ENCODE data around the gene DNLZ.

DNA sequence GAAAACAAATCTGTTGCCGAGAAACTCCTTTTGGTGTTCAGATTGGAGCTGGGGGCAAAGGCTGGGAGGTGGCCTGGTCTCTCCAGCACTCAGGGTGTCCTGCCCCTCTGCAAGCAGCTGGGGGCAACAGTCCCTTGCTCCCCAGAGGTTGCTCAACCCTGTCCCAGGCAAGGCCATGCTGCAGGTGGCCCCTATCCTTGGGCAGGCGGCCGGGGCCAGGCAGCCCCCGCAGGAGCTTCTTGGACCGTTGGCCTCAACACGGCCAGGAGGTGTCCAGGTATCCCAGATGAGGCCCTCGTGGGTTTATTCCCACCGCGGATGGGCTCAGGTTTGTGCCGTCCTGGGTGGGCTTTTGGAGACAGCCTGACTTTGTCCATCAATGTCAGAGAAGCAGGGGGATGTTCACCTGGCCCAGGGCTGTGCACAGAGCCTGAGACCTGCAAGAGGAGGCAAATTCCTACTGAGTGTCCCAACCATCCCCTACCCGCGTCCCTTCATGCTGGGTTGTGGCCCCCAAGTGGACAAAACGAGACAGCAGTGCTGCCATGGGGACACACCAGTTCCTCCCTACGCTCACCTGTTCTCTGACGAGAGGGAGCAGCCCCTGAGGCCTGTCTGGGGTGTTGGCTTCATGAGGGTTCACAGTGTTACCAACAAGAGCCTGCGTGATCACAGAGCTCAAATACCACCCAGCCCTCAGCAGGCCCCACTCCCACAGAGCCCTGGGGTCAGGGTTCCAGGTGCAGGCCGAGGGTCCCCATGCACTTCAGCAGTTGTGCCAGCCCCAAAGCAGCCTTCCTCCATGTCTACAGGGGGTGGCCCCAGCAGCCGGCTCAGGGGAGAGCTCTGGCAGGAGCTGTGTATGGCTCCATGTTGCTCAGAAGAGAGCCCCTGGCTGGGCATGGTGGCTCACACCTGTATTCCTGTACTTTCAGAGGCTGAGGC lies 50.2 kb downstream of the DNLZ start:
- TF ChIP-seq, protein P1, sequence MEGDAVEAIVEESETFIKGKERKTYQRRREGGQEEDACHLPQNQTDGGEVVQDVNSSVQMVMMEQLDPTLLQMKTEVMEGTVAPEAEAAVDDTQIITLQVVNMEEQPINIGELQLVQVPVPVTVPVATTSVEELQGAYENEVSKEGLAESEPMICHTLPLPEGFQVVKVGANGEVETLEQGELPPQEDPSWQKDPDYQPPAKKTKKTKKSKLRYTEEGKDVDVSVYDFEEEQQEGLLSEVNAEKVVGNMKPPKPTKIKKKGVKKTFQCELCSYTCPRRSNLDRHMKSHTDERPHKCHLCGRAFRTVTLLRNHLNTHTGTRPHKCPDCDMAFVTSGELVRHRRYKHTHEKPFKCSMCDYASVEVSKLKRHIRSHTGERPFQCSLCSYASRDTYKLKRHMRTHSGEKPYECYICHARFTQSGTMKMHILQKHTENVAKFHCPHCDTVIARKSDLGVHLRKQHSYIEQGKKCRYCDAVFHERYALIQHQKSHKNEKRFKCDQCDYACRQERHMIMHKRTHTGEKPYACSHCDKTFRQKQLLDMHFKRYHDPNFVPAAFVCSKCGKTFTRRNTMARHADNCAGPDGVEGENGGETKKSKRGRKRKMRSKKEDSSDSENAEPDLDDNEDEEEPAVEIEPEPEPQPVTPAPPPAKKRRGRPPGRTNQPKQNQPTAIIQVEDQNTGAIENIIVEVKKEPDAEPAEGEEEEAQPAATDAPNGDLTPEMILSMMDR (IDR thresholded peaks at IDR 0.05) = no peak
- TF ChIP-seq POLR2A (IDR thresholded peaks at IDR 0.05) = no peak

All from sigmoid colon (tissue), 3 donors.